AG04450 (cell line): ENCODE results near the gene MGRN1. TPM values are rescaled to one million over a fixed set of nuclear protein-coding genes. Genes with fewer than 3 reads are reported as not detected.

Experiments used
- CTCF ChIA-PET: fragments of 300-600, 350-600 bp; formaldehyde crosslinking; extraction: SDS; loops from one replicate; lab custom pipeline; 2022; ENCODE audit warnings: antibody characterized with exemption, inconsistent platforms; lab: Charles Lee
- POLR2A ChIA-PET: fragments of 350-600 bp; formaldehyde crosslinking; extraction: SDS; loops from one replicate; lab custom pipeline; 2021; ENCODE audit warnings: antibody characterized with exemption, inconsistent platforms; lab: Yijun Ruan, JAX
- DNase-seq: peaks from one replicate; pipeline ENCODE4 v3.0.0-alpha.2; 2011; ENCODE audit warnings: low read depth, low spot score
- H3K27ac ChIP-seq: one replicate; pipeline ENCODE4 v1.5.1; 2012; ENCODE audit warnings: low read depth, low read length, control low read depth
- H3K27me3 ChIP-seq: one replicate; pipeline ENCODE4 v1.6.0; 2012; ENCODE audit warnings: low read length; ENCODE audit not compliant: control insufficient read depth, insufficient read depth
- H3K4me3 ChIP-seq: 2 replicates; pipeline ENCODE4 v1.5.1; 2011; ENCODE audit warnings: mild to moderate bottlenecking, low read depth, low read length, control low read depth
- H3K9me3 ChIP-seq: 2 replicates; pipeline ENCODE4 v1.5.1; 2012; ENCODE audit warnings: low read length; ENCODE audit not compliant: control insufficient read depth, insufficient read depth
- CTCF ChIP-seq: IDR thresholded peaks from 2 replicates; pipeline ENCODE4 v1.5.1; 2011; ENCODE audit warnings: low read depth, low read length, control low read depth, inconsistent platforms
- polyA plus RNA-seq: library from polyadenylated mRNA; depleted of rRNA; stranded (reverse); fragments of >200 nt; gene quantifications from 2 replicates; pipeline ENCODE4 v1.2.3, GENCODE V29; 2011

The MGRN1 gene
- polyA plus RNA-seq, 1 experiment = 3.4 TPM

- no peak for TF ChIP-seq CTCF
- POLR2A ChIA-PET = no interaction called here
- Histone ChIP-seq H3K4me3 (no peak overlapping the region), H3K9me3 (no peaks in the 10 kb centered on the region), H3K27ac (no peak overlapping the region), H3K27me3 (no peaks in the 10 kb centered on the region)
- no peak for DNase-seq
- CTCF ChIA-PET = interaction anchor here (0.7 kb wide), 1 partner anchor 191 kb away, joined by 8 read pairs; no protein-coding TSS in a partner anchor
Observed at GRCh38 chr16:4714996-4715395, 90.4 kb downstream of the MGRN1 start.

GRCh38 chr16:4718466-4718865 lies 93.8 kb downstream of the MGRN1 start:
- Histone ChIP-seq H3K27ac (no peak overlapping the region), H3K27me3 (no peaks in the 10 kb centered on the region), H3K4me3 (no peak overlapping the region), H3K9me3 (no peaks in the 10 kb centered on the region)
- ChIA-PET POLR2A (no interaction called here), CTCF (no interaction called here)
- TF ChIP-seq CTCF = no peak
- no peak for DNase-seq

- Histone ChIP-seq H3K27me3 (no peaks in the 10 kb centered on the region), H3K27ac (no peak overlapping the region), H3K9me3 (no peaks in the 10 kb centered on the region), H3K4me3 (no peak overlapping the region)
- no peak for DNase-seq
- ChIA-PET POLR2A (interaction anchor here (0.7 to 1.6 kb wide), 2 partner anchors 11 to 46 kb away, joined by 3 read pairs; partner anchors contain the start of genes ANKS3 and DNAAF8), CTCF (no interaction called here)
- no peak for TF ChIP-seq CTCF
Observed at GRCh38 chr16:4723071-4723767, 98.6 kb downstream of the MGRN1 start.

- ChIA-PET CTCF (no interaction called here), POLR2A (interaction anchor here (1.6 kb wide), 1 partner anchor 9 kb away, joined by 3 read pairs; the partner anchor contains the start of genes ANKS3 and DNAAF8)
- H3K27ac ChIP-seq = no peak overlapping the region
- H3K4me3 ChIP-seq = no peak overlapping the region
- H3K9me3 ChIP-seq = no peaks in the 10 kb centered on the region
- H3K27me3 ChIP-seq = no peaks in the 10 kb centered on the region
- TF ChIP-seq CTCF = no peak
- no peak for DNase-seq
Observed at GRCh38 chr16:4724661-4725270, 100.1 kb downstream of the MGRN1 start.

GRCh38 chr16:4726616-4727015 lies 102.0 kb downstream of the MGRN1 start:
- ChIA-PET POLR2A (no interaction called here), CTCF (no interaction called here)
- H3K9me3 ChIP-seq = no peaks in the 10 kb centered on the region
- no peak for TF ChIP-seq CTCF
- H3K27ac ChIP-seq = no peak overlapping the region
- no peak overlapping the region for H3K4me3 ChIP-seq
- no peak for DNase-seq
- no peaks in the 10 kb centered on the region for H3K27me3 ChIP-seq
